A549 (cell line): ENCODE results near the gene UGT8. TPM values are rescaled to one million over a fixed set of nuclear protein-coding genes. Genes with fewer than 3 reads are reported as not detected.

ENCODE experiments used
- ATAC-seq, 2 experiments: fragments of 200-7000 bp in 1 of 2; fragments of >200 bp in 1 of 2; cut with Nextera tagmentation in 1 of 2; cut with Tn5 transposase in 1 of 2; 3 replicates each; pipeline versions ENCODE4 v1.8.0 to v1.9.1; 2018 to 2020; ENCODE audit warnings: mild to moderate bottlenecking in 1 of 2, moderate library complexity in 1 of 2
- CTCF ChIA-PET: fragments of 300-600 bp; sonication (Branson Sonifier 250); formaldehyde crosslinking; extraction: SDS; loops from one replicate; lab custom pipeline; 2021; ENCODE audit warnings: antibody characterized with exemption, inconsistent platforms; lab: Yijun Ruan, JAX
- POLR2A ChIA-PET: fragments of 350-600 bp; formaldehyde crosslinking; extraction: SDS; loops from one replicate; lab custom pipeline; 2021; ENCODE audit warnings: antibody characterized with exemption, inconsistent platforms; lab: Yijun Ruan, JAX
- DNase-seq, 2 experiments: peaks; one replicate each; pipeline versions ENCODE4 v3.0.0 to v3.0.0-alpha.2; 2011 to 2016; ENCODE audit warnings: low read depth in 1 of 2, low spot score in 1 of 2
- FAIRE-seq: peaks from 2 replicates; lab custom pipeline; 2011; peaks lifted over from hg19 to GRCh38; lab: Jason Lieb, UNC
- H3K27ac ChIP-seq, 2 experiments: fragments of >200 bp; sonication (Bioruptor Twin); formaldehyde crosslinking; 3 replicates each; pipeline ENCODE4 v1.5.1; 2016 to 2017
- H3K4me1 ChIP-seq: fragments of >200 bp; sonication (Bioruptor Twin); formaldehyde crosslinking; 3 replicates; pipeline ENCODE4 v1.6.1; 2016
- H3K4me2 ChIP-seq: fragments of >200 bp; sonication (Bioruptor Twin); formaldehyde crosslinking; 3 replicates; pipeline ENCODE4 v1.6.1; 2016
- H3K4me3 ChIP-seq: fragments of >200 bp; sonication (Bioruptor Twin); formaldehyde crosslinking; 3 replicates; pipeline ENCODE4 v1.5.1; 2016
- H3K9me3 ChIP-seq: fragments of >200 bp; sonication (Bioruptor Twin); formaldehyde crosslinking; 3 replicates; pipeline ENCODE4 v1.6.1; 2016
- ATOH8 ChIP-seq: fragments of 250-450 bp; sonication (Bioruptor Pico); IDR thresholded peaks from 2 replicates; pipeline ENCODE4 v1.5.0; 2020; ENCODE audit warnings: low read depth, mild to moderate bottlenecking, moderate library complexity
- BHLHE40 ChIP-seq: IDR thresholded peaks from 2 replicates; pipeline ENCODE4 v1.6.1; 2012; ENCODE audit warnings: low read depth, low read length, inconsistent platforms
- EHF ChIP-seq: fragments of 250-450 bp; sonication (Bioruptor Pico); IDR thresholded peaks from 2 replicates; pipeline ENCODE4 v1.5.0; 2020; ENCODE audit warnings: mild to moderate bottlenecking
- EHMT2 ChIP-seq: fragments of 200-600 bp; sonication (generic); IDR thresholded peaks from 2 replicates; pipeline ENCODE4 v1.6.1; 2016; ENCODE audit warnings: antibody characterized with exemption, low read depth, mild to moderate bottlenecking, moderate library complexity
- EP300 ChIP-seq, 2 experiments: fragments of >200 bp; sonication (Bioruptor Twin); formaldehyde crosslinking; IDR thresholded peaks; 2 replicates in 1 of 2; 3 replicates in 1 of 2; pipeline ENCODE4 v1.6.1; 2016 to 2017
- HEYL ChIP-seq: fragments of 250-450 bp; sonication (Bioruptor Pico); IDR thresholded peaks from 2 replicates; pipeline ENCODE4 v1.8.0; 2021; ENCODE audit warnings: mild to moderate bottlenecking, moderate library complexity
- HOXA7 ChIP-seq: fragments of 250-450 bp; sonication (Bioruptor Pico); IDR thresholded peaks from 2 replicates; pipeline ENCODE4 v1.5.0; 2020; ENCODE audit warnings: mild to moderate bottlenecking, moderate library complexity
- HOXB13 ChIP-seq: fragments of 250-450 bp; sonication (Bioruptor Pico); IDR thresholded peaks from 2 replicates; pipeline ENCODE4 v1.5.0; 2020; ENCODE audit warnings: low read depth, mild to moderate bottlenecking, moderate library complexity
- JUN ChIP-seq, 2 experiments: fragments of >200 bp; sonication (Bioruptor Twin); formaldehyde crosslinking; IDR thresholded peaks; 2 replicates in 1 of 2; 3 replicates in 1 of 2; pipeline ENCODE4 v1.6.1; 2016 to 2017
- KDM5A ChIP-seq: fragments of 200-600 bp; sonication (generic); IDR thresholded peaks from 2 replicates; pipeline ENCODE4 v1.6.1; 2016; ENCODE audit warnings: antibody characterized with exemption, mild to moderate bottlenecking
- NFE2L2 ChIP-seq: fragments of 150-350 bp; conservative IDR thresholded peaks from 2 replicates; pipeline ENCODE4 v1.6.1; 2014; ENCODE audit warnings: low read length
- PBX3 ChIP-seq: IDR thresholded peaks from 2 replicates; pipeline ENCODE4 v1.6.1; 2012
- PHF8 ChIP-seq: fragments of 200-600 bp; sonication (generic); IDR thresholded peaks from 2 replicates; pipeline ENCODE4 v1.6.1; 2016; ENCODE audit warnings: low read depth, mild to moderate bottlenecking, antibody characterized with exemption, moderate library complexity, borderline replicate concordance
- POLR2A ChIP-seq: IDR thresholded peaks from 2 replicates; pipeline ENCODE4 v1.6.1; 2012; ENCODE audit warnings: mild to moderate bottlenecking, low read length
- RAD21 ChIP-seq, 2 experiments: fragments of >200 bp in 1 of 2; sonication (Bioruptor Twin) in 1 of 2; formaldehyde crosslinking in 1 of 2; IDR thresholded peaks in 1 of 2; conservative IDR thresholded peaks in 1 of 2; 2 replicates in 1 of 2; 3 replicates in 1 of 2; pipeline ENCODE4 v1.6.1; 2012 to 2018; ENCODE audit warnings: inconsistent platforms in 1 of 2
- RNF2 ChIP-seq: fragments of 200-600 bp; sonication (generic); IDR thresholded peaks from 2 replicates; pipeline ENCODE4 v1.6.1; 2016; ENCODE audit warnings: low read depth, mild to moderate bottlenecking, antibody characterized with exemption, moderate library complexity, borderline replicate concordance
- SMC3 ChIP-seq: fragments of >200 bp; sonication (Bioruptor Twin); formaldehyde crosslinking; IDR thresholded peaks from 3 replicates; pipeline ENCODE4 v1.6.1; 2018; ENCODE audit warnings: inconsistent platforms
- SREBF2 ChIP-seq: fragments of 450-650 bp; IDR thresholded peaks from 2 replicates; pipeline ENCODE4 v1.6.1; 2014; ENCODE audit warnings: mild to moderate bottlenecking, moderate library complexity
- ZC3H11A ChIP-seq: fragments of 450-650 bp; IDR thresholded peaks from 2 replicates; pipeline ENCODE4 v1.6.1; 2014; ENCODE audit warnings: antibody characterized with exemption, mild to moderate bottlenecking
- WGBS: methylation state at CpG from one replicate; pipeline ENCODE4 v1.1.6; 2017; ENCODE audit errors: missing lambda C conversion rate; 5-methylcytosine and 5-hydroxymethylcytosine counted together
- polyA plus RNA-seq, 4 experiments: library from polyadenylated mRNA; depleted of rRNA in 3 of 4; stranded (reverse); fragments of >200 nt; fragmentation: RNase III in 1 of 4; extraction: RNeasy Plus Mini Kit Qiagen cat#74134 plus additional on column Dnase treatment in 1 of 4; gene quantifications; 2 replicates in 3 of 4; 3 replicates in 1 of 4; pipeline ENCODE4 v1.2.3, GENCODE V29; 2011 to 2017
- TF ChIP-seq, protein P1 (sequence below): fragments of 250-450 bp; sonication (Bioruptor Pico); IDR thresholded peaks from 2 replicates; pipeline ENCODE4 v1.5.0; 2021; ENCODE audit warnings: mild to moderate bottlenecking, moderate library complexity, borderline replicate concordance
- TF ChIP-seq, protein P2 (sequence below): fragments of >200 bp; sonication (Bioruptor Twin); formaldehyde crosslinking; IDR thresholded peaks from 3 replicates; pipeline ENCODE4 v1.6.1; 2016
- TF ChIP-seq, protein P3 (sequence below): fragments of >200 bp; sonication (Bioruptor Twin); formaldehyde crosslinking; IDR thresholded peaks from 2 replicates; pipeline ENCODE4 v1.6.1; 2016

The UGT8 gene
- polyA plus RNA-seq, 2 of the 4 experiments (the other 2 are of a cell fraction): 0.04 to 0.06 TPM

DNA sequence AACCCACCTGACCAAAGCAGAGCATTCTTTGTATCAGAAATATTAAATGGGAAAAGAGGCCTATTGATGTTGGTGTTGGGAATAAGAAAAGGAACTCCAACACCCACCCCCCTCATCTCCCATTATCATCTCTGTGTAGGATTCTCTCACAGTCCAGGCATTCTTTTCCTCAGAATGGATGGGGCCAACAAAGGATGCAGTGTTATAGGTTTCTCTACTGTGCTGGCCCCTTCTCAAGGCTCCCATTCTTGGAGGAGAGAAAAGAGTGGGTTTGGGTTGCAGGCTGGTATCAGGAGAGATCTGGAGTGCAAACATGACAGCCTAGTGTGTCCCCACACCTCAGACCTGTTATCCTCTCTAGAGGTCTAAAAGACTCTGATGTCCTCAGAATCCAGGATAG is 59.6 kb downstream of the UGT8 start:
- ATAC-seq (no peak), FAIRE-seq (no peak), DNase-seq (no peak)
- no peak for TF ChIP-seq EP300 (IDR thresholded peaks at IDR 0.05)
- TF ChIP-seq SMC3: no peak
- TF ChIP-seq HOXB13: no peak
- TF ChIP-seq, protein P1, sequence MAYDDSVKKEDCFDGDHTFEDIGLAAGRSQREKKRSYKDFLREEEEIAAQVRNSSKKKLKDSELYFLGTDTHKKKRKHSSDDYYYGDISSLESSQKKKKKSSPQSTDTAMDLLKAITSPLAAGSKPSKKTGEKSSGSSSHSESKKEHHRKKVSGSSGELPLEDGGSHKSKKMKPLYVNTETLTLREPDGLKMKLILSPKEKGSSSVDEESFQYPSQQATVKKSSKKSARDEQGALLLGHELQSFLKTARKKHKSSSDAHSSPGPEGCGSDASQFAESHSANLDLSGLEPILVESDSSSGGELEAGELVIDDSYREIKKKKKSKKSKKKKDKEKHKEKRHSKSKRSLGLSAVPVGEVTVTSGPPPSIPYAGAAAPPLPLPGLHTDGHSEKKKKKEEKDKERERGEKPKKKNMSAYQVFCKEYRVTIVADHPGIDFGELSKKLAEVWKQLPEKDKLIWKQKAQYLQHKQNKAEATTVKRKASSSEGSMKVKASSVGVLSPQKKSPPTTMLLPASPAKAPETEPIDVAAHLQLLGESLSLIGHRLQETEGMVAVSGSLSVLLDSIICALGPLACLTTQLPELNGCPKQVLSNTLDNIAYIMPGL (CRISPR knock-in tag): no peak
- TF ChIP-seq, protein P2, sequence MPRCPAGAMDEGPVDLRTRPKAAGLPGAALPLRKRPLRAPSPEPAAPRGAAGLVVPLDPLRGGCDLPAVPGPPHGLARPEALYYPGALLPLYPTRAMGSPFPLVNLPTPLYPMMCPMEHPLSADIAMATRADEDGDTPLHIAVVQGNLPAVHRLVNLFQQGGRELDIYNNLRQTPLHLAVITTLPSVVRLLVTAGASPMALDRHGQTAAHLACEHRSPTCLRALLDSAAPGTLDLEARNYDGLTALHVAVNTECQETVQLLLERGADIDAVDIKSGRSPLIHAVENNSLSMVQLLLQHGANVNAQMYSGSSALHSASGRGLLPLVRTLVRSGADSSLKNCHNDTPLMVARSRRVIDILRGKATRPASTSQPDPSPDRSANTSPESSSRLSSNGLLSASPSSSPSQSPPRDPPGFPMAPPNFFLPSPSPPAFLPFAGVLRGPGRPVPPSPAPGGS: no peak
- no peak for TF ChIP-seq EHF (CRISPR knock-in tag)
- no peak for TF ChIP-seq RAD21 (conservative IDR thresholded peaks at IDR 0.05 in 1 of 2, IDR thresholded peaks at IDR 0.05 in 1 of 2)
- no peak for TF ChIP-seq PHF8
- Histone ChIP-seq H3K27ac (no peak overlapping the region), H3K4me2 (no peak overlapping the region), H3K4me3 (no peak overlapping the region), H3K9me3 (no peaks in the 10 kb centered on the region), H3K4me1 (no peaks in the 10 kb centered on the region)
- POLR2A ChIA-PET: no interaction called here
- CTCF ChIA-PET: interaction anchor here (0.5 to 1.7 kb wide), 4 partner anchors 20 to 1675 kb away, joined by 3 to 11 read pairs (median 4); no protein-coding TSS in a partner anchor

- Histone ChIP-seq H3K4me3 (no peak overlapping the region), H3K4me2 (no peak overlapping the region), H3K27ac (no peak overlapping the region), H3K9me3 (no peaks in the 10 kb centered on the region), H3K4me1 (no peaks in the 10 kb centered on the region)
- FAIRE-seq: no peak
- WGBS: 52% methylated on average over 4 of the region's 4 CpGs
- no peak for DNase-seq
- TF ChIP-seq JUN (IDR thresholded peaks at IDR 0.05) (no peak), ATOH8 (CRISPR knock-in tag) (no peak), EHMT2 (no peak), RNF2 (no peak), KDM5A (no peak), EP300 (IDR thresholded peaks at IDR 0.05) (no peak), EHF (CRISPR knock-in tag) (no peak), NFE2L2 (no peak), RAD21 (conservative IDR thresholded peaks at IDR 0.05 in 1 of 2, IDR thresholded peaks at IDR 0.05 in 1 of 2) (no peak), PBX3 (no peak), SREBF2 (no peak), POLR2A (no peak), PHF8 (no peak), ZC3H11A (no peak), SMC3 (no peak), HOXA7 (CRISPR knock-in tag) (no peak), BHLHE40 (no peak), HEYL (CRISPR knock-in tag) (no peak)
- TF ChIP-seq, protein P3, sequence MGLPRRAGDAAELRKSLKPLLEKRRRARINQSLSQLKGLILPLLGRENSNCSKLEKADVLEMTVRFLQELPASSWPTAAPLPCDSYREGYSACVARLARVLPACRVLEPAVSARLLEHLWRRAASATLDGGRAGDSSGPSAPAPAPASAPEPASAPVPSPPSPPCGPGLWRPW: no peak
- ATAC-seq: no peak
- CTCF ChIA-PET: interaction anchor here (0.5 to 1.7 kb wide), 6 partner anchors 9 to 1675 kb away, joined by 3 to 11 read pairs (median 4); no protein-coding TSS in a partner anchor
- POLR2A ChIA-PET: no interaction called here
These were observed 60.2 kb downstream of the UGT8 start for GRCh38 chr4:114658776-114659175.
